GM12864 (cell line): ENCODE data around the gene CDH23.

Experiments
- DNase-seq: peaks from one replicate; pipeline ENCODE4 v3.0.0-alpha.2; 2011; ENCODE audit warnings: low read depth
- H3K4me3 ChIP-seq: 2 replicates; pipeline ENCODE4 v1.5.1; 2011; ENCODE audit warnings: mild to moderate bottlenecking, low read depth, low read length, control low read depth
- TF ChIP-seq, protein P1 (sequence below): IDR thresholded peaks from 2 replicates; pipeline ENCODE4 v1.5.1; 2011; ENCODE audit warnings: low read depth, mild to moderate bottlenecking, moderate library complexity, low read length, control low read depth, inconsistent platforms; ENCODE audit errors: missing control alignments

CDH23 gene

GRCh38 chr10:71703577-71703976 is 306.9 kb downstream of the CDH23 start:
- no peak for DNase-seq
- no peak overlapping the region for H3K4me3 ChIP-seq
- TF ChIP-seq, protein P1, sequence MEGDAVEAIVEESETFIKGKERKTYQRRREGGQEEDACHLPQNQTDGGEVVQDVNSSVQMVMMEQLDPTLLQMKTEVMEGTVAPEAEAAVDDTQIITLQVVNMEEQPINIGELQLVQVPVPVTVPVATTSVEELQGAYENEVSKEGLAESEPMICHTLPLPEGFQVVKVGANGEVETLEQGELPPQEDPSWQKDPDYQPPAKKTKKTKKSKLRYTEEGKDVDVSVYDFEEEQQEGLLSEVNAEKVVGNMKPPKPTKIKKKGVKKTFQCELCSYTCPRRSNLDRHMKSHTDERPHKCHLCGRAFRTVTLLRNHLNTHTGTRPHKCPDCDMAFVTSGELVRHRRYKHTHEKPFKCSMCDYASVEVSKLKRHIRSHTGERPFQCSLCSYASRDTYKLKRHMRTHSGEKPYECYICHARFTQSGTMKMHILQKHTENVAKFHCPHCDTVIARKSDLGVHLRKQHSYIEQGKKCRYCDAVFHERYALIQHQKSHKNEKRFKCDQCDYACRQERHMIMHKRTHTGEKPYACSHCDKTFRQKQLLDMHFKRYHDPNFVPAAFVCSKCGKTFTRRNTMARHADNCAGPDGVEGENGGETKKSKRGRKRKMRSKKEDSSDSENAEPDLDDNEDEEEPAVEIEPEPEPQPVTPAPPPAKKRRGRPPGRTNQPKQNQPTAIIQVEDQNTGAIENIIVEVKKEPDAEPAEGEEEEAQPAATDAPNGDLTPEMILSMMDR = no peak

- DNase-seq = no peak
- TF ChIP-seq, protein P1 = no peak
- H3K4me3 ChIP-seq = no peak overlapping the region
Observed at GRCh38 chr10:71704816-71705215, 308.1 kb downstream of the CDH23 start.

DNA sequence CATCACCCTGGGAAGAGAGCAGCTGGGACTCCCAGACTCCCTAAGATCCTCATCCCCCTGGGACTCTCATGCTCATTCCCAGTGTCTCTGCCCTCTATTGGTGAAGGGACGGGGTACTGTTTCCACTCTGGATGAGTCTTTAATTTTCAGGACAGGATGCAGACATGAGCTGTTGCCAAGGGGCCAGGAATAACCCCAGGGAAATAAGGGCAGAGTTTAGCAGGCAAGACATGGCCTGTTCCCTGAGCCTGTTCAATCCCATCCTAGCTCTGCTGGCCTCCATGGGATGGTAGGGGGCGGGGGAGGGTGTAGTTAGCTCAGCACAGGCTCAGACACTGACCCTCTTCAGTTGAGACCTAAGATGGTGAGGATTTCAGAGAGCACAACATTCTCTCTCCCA is 308.9 kb downstream of the CDH23 start:
- no peak overlapping the region for H3K4me3 ChIP-seq
- TF ChIP-seq, protein P1 = no peak
- DNase-seq = no peak

DNA sequence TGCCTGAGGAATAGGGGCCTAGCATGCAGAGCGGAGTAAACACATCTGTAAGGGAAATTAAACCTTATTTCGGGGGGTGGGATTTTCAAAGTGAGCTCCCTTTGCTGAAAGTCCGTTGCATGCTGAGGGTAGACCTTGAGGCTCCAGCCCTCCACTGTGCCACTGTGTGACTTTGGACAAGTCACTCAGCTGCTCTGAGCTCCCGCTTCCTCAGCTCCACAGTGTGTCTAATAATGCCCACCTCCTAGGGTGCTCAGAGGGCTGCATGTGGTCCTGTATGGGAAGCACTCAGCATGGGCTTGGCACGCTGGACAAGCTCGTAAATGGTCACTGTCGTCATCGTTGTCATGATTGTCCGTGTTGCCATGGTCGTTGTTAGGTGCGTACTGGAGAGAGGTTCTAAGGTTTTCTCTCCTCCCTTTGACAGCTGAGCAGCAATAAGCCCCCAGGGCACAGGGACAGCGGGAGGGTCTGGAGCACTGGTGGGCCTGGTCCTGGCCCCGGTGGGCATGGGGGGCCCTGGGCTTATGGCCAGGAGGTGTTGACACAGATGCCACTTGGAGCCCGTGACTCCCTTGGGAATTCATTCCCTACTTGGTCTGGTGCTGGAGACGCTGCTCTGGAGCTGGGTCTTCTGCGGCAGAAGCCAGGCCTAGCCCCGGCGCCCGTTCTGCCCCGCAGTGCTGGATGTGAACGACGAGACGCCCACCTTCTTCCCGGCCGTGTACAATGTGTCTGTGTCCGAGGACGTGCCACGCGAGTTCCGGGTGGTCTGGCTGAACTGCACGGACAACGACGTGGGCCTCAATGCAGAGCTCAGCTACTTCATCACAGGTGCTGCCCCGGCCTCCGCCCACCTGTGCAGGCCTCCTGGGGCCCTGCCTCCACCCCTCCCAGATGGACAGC is 309.7 kb downstream of the CDH23 start:
- DNase-seq = no peak
- TF ChIP-seq, protein P1 = no peak
- no peak overlapping the region for H3K4me3 ChIP-seq

DNA sequence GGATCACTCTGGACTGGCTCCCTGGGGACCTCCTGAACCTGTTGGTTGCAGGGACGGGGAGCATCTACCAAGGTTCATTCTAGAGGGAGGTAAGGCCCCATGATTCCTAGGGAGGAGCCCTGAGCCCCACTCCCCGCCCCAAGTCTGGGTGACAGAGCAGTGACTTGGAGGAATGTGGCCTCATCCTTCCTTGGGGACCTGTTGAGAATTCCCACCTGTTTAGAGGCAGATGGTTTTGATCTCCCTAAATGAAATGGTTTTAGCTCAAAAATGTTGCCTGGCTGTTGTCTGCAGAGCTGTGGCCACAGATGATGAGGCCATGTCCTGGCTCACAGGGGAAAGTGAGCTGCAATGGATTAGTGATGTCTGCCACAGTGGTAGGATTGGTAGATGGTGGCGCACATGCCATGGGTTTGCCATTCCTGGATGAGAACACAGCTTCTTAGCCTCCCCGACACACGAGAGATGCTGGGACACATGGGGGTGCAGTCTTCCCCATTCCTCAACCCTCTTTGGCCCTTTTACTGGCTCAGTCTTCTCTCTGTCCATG is 310.6 kb downstream of the CDH23 start:
- no peak for DNase-seq
- H3K4me3 ChIP-seq = no peak overlapping the region
- TF ChIP-seq, protein P1 = no peak

DNA sequence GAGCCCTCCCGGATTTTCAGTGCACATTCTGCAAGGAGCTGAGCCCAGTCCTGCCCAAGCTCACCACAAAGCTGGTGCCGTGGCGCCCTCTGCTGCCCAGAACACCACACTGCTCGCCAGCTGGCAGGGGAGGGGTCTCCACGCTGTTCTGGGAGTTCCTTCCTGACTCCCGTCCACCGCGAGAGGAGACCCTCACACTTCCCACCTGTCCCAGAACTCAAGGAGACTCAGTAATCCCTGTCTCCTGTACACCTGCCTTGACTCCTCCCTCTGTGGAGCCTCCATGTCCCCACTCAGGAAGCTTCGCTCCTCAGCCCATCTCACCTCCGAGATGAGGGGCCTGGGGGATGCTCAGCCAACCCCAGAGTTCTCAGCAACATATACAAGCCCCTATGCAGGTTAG is 311.6 kb downstream of the CDH23 start:
- no peak for DNase-seq
- no peak overlapping the region for H3K4me3 ChIP-seq
- TF ChIP-seq, protein P1 = peak; percentile 98
